ENCODE data around the gene ANGPTL2.
"Not testable (repeated sequence)": the region's sequence is repeated elsewhere in the genome, so short reads cannot be mapped to it uniquely, and the experiment has no call there.

The ANGPTL2 gene

GRCh38 chr9:127155314-127155960, 33.0 kb upstream of the ANGPTL2 start:
- DNase-seq (ENCODE audit: extremely low spot score, insufficient read length, low read depth) (no peak), FAIRE-seq (no peak)

- FAIRE-seq (peak; percentile 80), DNase-seq (ENCODE audit: extremely low spot score, insufficient read length, low read depth) (no peak)
Measured at GRCh38 chr9:127154390-127155191, 32.2 kb upstream of the ANGPTL2 start.

- no peak for FAIRE-seq
Measured at GRCh38 chr9:127154003-127154389, 31.6 kb upstream of the ANGPTL2 start.

GRCh38 chr9:127153501-127153900, 31.1 kb upstream of the ANGPTL2 start:
- no peak for DNase-seq (ENCODE audit: extremely low spot score, insufficient read length, low read depth)
- no peak for FAIRE-seq

More at GRCh38 chr9:127154003-127154389, 31.6 kb upstream of the ANGPTL2 start:
- no peak for DNase-seq (ENCODE audit: extremely low spot score, insufficient read length, low read depth)

GRCh38 chr9:127149463-127150390, 27.3 kb upstream of the ANGPTL2 start:
- DNase-seq (ENCODE audit: extremely low spot score, insufficient read length, low read depth) (no peak), FAIRE-seq (no peak)

- DNase-seq (ENCODE audit: extremely low spot score, insufficient read length, low read depth) (no peak), FAIRE-seq (no peak)
Measured at GRCh38 chr9:127149010-127149409, 26.6 kb upstream of the ANGPTL2 start.

- FAIRE-seq (no peak), DNase-seq (ENCODE audit: extremely low spot score, insufficient read length, low read depth) (no peak)
Measured at GRCh38 chr9:127148014-127148413, 25.6 kb upstream of the ANGPTL2 start.

- DNase-seq (ENCODE audit: extremely low spot score, insufficient read length, low read depth) (no peak), FAIRE-seq (no peak)
Measured at GRCh38 chr9:127147251-127147650, 24.8 kb upstream of the ANGPTL2 start.

GRCh38 chr9:127146841-127147240, 24.4 kb upstream of the ANGPTL2 start:
- not testable (repeated sequence) for DNase-seq (ENCODE audit: extremely low spot score, insufficient read length, low read depth); FAIRE-seq

- no peak for DNase-seq (ENCODE audit: extremely low spot score, insufficient read length, low read depth)
- FAIRE-seq: no peak
Measured at GRCh38 chr9:127144670-127145445, 22.4 kb upstream of the ANGPTL2 start.

GRCh38 chr9:127143920-127144465, 21.6 kb upstream of the ANGPTL2 start:
- FAIRE-seq: no peak

GRCh38 chr9:127142931-127143464, 20.6 kb upstream of the ANGPTL2 start:
- DNase-seq (ENCODE audit: extremely low spot score, insufficient read length, low read depth): no peak
- no peak for FAIRE-seq

More at GRCh38 chr9:127143920-127144465, 21.6 kb upstream of the ANGPTL2 start:
- DNase-seq (ENCODE audit: extremely low spot score, insufficient read length, low read depth): no peak

- no peak for FAIRE-seq
- no peak for DNase-seq (ENCODE audit: extremely low spot score, insufficient read length, low read depth)
Measured at GRCh38 chr9:127142291-127142690, 19.9 kb upstream of the ANGPTL2 start.

- FAIRE-seq: no peak
- no peak for DNase-seq (ENCODE audit: extremely low spot score, insufficient read length, low read depth)
Measured at GRCh38 chr9:127140842-127141675, 18.6 kb upstream of the ANGPTL2 start.

- no peak for FAIRE-seq
- DNase-seq (ENCODE audit: extremely low spot score, insufficient read length, low read depth): no peak
Measured at GRCh38 chr9:127140181-127140580, 17.7 kb upstream of the ANGPTL2 start.

- no peak for FAIRE-seq
Measured at GRCh38 chr9:127139775-127140174, 17.3 kb upstream of the ANGPTL2 start.

GRCh38 chr9:127139071-127139731, 16.8 kb upstream of the ANGPTL2 start:
- FAIRE-seq (no peak), DNase-seq (ENCODE audit: extremely low spot score, insufficient read length, low read depth) (no peak)

More at GRCh38 chr9:127139775-127140174, 17.3 kb upstream of the ANGPTL2 start:
- DNase-seq (ENCODE audit: extremely low spot score, insufficient read length, low read depth): no peak

GRCh38 chr9:127138444-127138843, 16.0 kb upstream of the ANGPTL2 start:
- FAIRE-seq (no peak), DNase-seq (ENCODE audit: extremely low spot score, insufficient read length, low read depth) (no peak)

Data from GM18507 (cell line).